RWPE2 (cell line): ENCODE data around the gene SLC25A20.
A peak's percentile ranks its signal among the peaks of the same experiment; 100 is the strongest.

Experiments used
- ATAC-seq: fragments of 200-7000 bp; cut with Tn5 transposase; 3 replicates; pipeline ENCODE4 v1.9.1; 2021; ENCODE audit warnings: low read depth
- DNase-seq: peaks from one replicate; pipeline ENCODE4 v3.0.0-alpha.2; 2020; ENCODE audit warnings: low spot score
- H3K27ac ChIP-seq: fragments of 450-650 bp; 2 replicates; pipeline ENCODE4 v1.5.1; 2017; ENCODE audit warnings: mild to moderate bottlenecking; ENCODE audit not compliant: poor library complexity, severe bottlenecking
- H3K27me3 ChIP-seq: fragments of 250-450 bp; sonication (Bioruptor Pico); 2 replicates; pipeline ENCODE4 v1.5.1; 2021; ENCODE audit warnings: mild to moderate bottlenecking, moderate library complexity; ENCODE audit not compliant: insufficient read depth, poor library complexity, severe bottlenecking
- H3K36me3 ChIP-seq: fragments of 250-450 bp; sonication (Bioruptor Pico); 2 replicates; pipeline ENCODE4 v1.5.1; 2020; ENCODE audit warnings: low read depth, mild to moderate bottlenecking, moderate library complexity
- H3K4me1 ChIP-seq: fragments of 250-450 bp; sonication (Bioruptor Pico); 2 replicates; pipeline ENCODE4 v1.5.1; 2021; ENCODE audit warnings: mild to moderate bottlenecking, moderate library complexity; ENCODE audit not compliant: insufficient read depth, poor library complexity, severe bottlenecking
- H3K4me3 ChIP-seq: fragments of 250-450 bp; sonication (Bioruptor Pico); 2 replicates; pipeline ENCODE4 v1.5.1; 2021; ENCODE audit warnings: mild to moderate bottlenecking, moderate library complexity; ENCODE audit not compliant: severe bottlenecking
- H3K9me3 ChIP-seq: fragments of 250-450 bp; sonication (Bioruptor Pico); 2 replicates; pipeline ENCODE4 v1.5.1; 2021; ENCODE audit warnings: mild to moderate bottlenecking, moderate library complexity; ENCODE audit not compliant: severe bottlenecking
- TF ChIP-seq, protein P1 (sequence below): fragments of 450-650 bp; IDR thresholded peaks from one replicate; pipeline ENCODE4 v1.5.1; 2017; ENCODE audit warnings: mild to moderate bottlenecking, moderate library complexity; ENCODE audit not compliant: poor library complexity, severe bottlenecking

SLC25A20 gene

DNA sequence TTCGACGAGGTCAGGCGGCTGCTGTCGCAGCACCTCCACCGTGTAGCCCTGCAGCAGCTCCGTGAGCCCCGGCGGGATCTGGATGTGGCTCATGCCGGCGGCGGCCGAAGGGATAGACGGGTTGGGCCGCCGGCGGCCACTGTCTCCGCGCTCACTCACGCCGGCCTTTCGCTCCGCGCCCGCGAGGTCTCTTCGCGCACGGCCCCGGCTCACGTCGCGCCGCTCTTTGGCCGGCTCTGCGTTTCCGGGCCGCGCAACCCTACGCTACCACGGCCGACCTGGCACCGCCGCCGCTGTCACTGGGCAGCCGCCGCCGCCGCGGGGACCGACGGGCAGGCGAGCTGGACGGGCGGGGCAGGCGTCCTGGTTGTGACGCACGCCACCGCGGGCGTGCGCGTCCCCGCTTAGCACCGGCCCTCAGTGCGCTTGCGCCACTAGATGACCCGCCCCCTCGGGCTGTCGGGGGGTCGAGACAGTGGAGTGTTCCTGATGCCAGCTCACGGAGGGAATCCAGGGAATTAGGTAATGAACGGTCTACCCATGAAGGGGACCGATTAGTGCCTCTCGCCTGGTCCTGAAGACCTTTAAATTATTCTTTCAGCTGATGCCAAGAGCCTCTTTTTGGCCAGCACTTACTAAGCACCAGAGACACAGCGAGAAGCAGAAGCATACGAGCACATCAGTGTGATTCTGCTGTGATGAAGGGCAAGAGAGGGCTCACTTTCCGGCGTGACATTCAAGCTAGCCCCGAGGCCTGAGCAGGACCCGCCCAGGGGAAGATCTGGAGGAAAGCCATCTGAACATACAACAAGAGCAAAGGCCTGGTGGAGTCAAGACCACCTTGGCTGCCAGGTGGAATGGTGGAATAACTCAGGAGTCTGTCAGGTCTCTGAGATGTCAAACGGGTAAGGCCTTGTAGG is 50.9 kb downstream of the SLC25A20 start, which contains the start of gene PRKAR2A:
PRKAR2A (minus strand) TSS at position 371 of the 920 bp plus-strand sequence; CDS start at position 93, 278 bp downstream.
- H3K4me3 ChIP-seq = peak within 1 kb of the TSS; percentile 57
- TF ChIP-seq, protein P1, sequence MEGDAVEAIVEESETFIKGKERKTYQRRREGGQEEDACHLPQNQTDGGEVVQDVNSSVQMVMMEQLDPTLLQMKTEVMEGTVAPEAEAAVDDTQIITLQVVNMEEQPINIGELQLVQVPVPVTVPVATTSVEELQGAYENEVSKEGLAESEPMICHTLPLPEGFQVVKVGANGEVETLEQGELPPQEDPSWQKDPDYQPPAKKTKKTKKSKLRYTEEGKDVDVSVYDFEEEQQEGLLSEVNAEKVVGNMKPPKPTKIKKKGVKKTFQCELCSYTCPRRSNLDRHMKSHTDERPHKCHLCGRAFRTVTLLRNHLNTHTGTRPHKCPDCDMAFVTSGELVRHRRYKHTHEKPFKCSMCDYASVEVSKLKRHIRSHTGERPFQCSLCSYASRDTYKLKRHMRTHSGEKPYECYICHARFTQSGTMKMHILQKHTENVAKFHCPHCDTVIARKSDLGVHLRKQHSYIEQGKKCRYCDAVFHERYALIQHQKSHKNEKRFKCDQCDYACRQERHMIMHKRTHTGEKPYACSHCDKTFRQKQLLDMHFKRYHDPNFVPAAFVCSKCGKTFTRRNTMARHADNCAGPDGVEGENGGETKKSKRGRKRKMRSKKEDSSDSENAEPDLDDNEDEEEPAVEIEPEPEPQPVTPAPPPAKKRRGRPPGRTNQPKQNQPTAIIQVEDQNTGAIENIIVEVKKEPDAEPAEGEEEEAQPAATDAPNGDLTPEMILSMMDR = no peak
- H3K36me3 ChIP-seq = peaks cover 10% of the 10 kb centered on the region
- H3K4me1 ChIP-seq = peaks cover 4% of the 10 kb centered on the region
- ATAC-seq = peak; percentile 75
- no peaks in the 10 kb centered on the region for H3K27me3 ChIP-seq
- no peaks in the 10 kb centered on the region for H3K9me3 ChIP-seq
- H3K27ac ChIP-seq = peak within 1 kb of the TSS; percentile 72
- peak; percentile 78 for DNase-seq

DNA sequence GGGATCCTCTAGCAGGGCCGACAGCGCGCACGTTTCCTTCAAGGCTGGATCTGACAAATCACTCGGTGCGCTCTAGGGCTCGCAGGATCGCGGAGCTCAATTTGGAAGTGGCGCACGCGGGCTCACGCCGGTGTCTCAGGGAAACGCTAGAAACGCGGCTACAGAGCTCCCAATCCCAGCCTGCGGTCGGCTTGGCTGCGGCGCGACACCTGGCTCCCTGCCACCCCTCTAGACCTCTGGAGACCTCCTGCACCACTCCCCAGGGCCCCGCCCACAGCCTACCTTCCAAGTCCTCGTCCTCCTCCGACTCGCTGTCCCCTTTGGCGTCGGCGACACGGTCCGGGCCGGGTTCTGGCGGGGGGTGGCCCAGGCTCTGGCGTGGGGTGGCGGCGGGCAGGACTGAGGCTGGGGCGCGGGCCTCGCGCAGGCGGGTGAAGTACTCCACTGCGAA is 51.6 kb downstream of the SLC25A20 start:
- Histone ChIP-seq H3K4me3 (peak overlapping the region; percentile 57), H3K4me1 (peaks cover 4% of the 10 kb centered on the region), H3K27ac (peak overlapping the region; percentile 72), H3K27me3 (no peaks in the 10 kb centered on the region), H3K9me3 (no peaks in the 10 kb centered on the region), H3K36me3 (peaks cover 10% of the 10 kb centered on the region)
- TF ChIP-seq, protein P1 = no peak
- ATAC-seq = peak; percentile 76
- DNase-seq = peak; percentile 83

DNA sequence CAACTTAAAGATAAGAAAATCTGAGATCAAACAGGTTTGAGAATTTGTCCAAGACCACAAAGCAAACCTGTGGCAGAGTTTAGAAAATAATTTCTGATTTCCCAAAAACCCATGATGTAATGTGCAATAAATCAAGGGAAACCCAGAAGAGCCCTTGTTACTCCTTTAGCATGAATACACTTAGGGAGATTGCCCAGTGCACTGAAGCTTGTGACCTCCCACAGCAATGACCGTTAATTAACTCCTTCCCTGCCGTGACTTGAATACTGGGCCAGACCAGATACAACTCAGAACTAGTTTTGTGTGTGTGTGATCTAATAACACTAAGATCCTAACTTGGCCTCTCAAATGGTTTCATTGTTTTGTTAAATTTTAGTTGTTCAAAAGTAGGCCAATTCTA is 53.5 kb downstream of the SLC25A20 start:
- DNase-seq = no peak
- TF ChIP-seq, protein P1 = no peak
- peaks cover 10% of the 10 kb centered on the region for H3K36me3 ChIP-seq
- H3K4me1 ChIP-seq = peaks cover 4% of the 10 kb centered on the region
- no peak overlapping the region for H3K4me3 ChIP-seq
- H3K27me3 ChIP-seq = no peaks in the 10 kb centered on the region
- no peak overlapping the region for H3K27ac ChIP-seq
- ATAC-seq = no peak
- no peaks in the 10 kb centered on the region for H3K9me3 ChIP-seq

DNA sequence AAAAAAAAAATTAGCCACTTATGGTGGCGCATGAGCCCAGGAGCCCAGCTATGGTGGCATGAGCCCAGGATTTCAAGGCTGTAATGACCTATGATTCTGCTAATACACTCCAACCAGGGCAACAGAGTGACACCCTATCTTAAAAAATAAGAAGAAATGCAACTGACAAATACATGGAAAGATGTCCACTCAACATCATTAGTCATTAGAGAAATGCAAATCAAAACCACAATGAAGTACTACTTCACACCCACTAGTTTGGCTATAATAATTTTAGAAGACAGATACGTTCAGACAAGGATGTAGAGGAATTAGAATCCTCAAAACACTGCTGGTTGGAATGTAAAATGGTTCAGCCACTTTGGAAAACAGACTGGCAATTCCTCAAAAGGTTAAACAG is 61.5 kb downstream of the SLC25A20 start:
- no peak overlapping the region for H3K4me3 ChIP-seq
- ATAC-seq = no peak
- no peaks in the 10 kb centered on the region for H3K4me1 ChIP-seq
- TF ChIP-seq, protein P1 = no peak
- H3K27me3 ChIP-seq = no peaks in the 10 kb centered on the region
- DNase-seq = no peak
- H3K27ac ChIP-seq = no peak overlapping the region
- no peaks in the 10 kb centered on the region for H3K9me3 ChIP-seq
- H3K36me3 ChIP-seq = no peaks in the 10 kb centered on the region
